ES-I3 (cell line): Measurements from ENCODE around the gene DDX27.
A peak's percentile ranks its signal among the peaks of the same experiment; 100 is the strongest.

Experiments used
- H3K36me3 ChIP-seq: 2 replicates; pipeline ENCODE4 v1.6.1; 2013; ENCODE audit warnings: mild to moderate bottlenecking, low read length, control low read depth, moderate library complexity; ENCODE audit not compliant: insufficient read depth
- H3K4me1 ChIP-seq: 2 replicates; pipeline ENCODE4 v1.6.1; 2013; ENCODE audit warnings: mild to moderate bottlenecking, control low read depth, low read length; ENCODE audit not compliant: insufficient read depth
- H3K9ac ChIP-seq: 2 replicates; pipeline ENCODE4 v1.6.1; 2013; ENCODE audit warnings: low read depth, mild to moderate bottlenecking, low read length, moderate library complexity
- H3K9me3 ChIP-seq: 2 replicates; pipeline ENCODE4 v1.6.1; 2013; ENCODE audit warnings: mild to moderate bottlenecking, low read length, moderate library complexity; ENCODE audit not compliant: control insufficient read depth, insufficient read depth

The DDX27 gene

DNA sequence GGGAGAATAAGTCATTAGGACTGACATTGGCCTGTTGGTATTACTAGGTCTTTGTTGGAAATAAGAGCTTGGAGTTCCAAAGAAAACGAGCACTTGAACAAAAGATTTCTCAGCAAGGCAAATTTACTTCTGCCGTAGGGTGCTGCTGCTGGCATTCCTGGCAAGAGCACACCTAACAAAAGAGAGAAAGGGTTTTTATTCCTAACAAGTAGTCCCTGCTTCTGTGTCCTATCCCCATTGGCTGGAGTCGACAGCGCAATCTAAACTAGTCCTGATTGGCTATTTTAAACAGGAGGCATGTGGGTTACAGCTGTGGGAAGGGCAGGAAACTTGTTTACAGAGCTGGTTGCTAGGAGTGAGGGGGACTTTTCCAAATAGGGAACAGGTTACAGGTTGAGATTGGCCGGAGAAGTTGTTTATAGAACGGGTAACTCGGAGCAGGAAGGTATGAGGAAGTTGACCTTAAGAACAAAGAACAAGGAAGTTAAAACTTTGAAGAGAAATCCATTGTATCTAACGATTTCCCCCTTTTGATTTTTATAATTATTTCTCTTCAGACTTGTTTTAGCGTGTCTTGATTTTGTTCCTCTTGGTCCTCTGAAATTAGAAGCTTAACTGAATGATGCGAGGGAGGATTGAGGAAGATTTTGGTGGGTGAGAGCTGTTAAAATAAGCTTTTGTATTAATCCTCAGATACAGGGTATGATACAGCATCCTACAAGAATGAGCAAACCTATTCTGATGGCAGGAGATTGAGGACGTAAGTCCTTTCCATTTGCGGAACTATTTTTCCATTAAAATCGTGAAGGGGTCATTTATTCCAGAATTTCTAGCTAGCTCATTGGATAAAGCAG, 62.1 kb downstream of the DDX27 start:
- Histone ChIP-seq H3K9me3 (peaks cover 3% of the 10 kb centered on the region; the same call in 1 of the 2 replicates), H3K4me1 (peaks cover 13% of the 10 kb centered on the region; the same call in 1 of the 2 replicates), H3K9ac (peak overlapping the region; percentile 95), H3K36me3 (peaks cover 72% of the 10 kb centered on the region)

DNA sequence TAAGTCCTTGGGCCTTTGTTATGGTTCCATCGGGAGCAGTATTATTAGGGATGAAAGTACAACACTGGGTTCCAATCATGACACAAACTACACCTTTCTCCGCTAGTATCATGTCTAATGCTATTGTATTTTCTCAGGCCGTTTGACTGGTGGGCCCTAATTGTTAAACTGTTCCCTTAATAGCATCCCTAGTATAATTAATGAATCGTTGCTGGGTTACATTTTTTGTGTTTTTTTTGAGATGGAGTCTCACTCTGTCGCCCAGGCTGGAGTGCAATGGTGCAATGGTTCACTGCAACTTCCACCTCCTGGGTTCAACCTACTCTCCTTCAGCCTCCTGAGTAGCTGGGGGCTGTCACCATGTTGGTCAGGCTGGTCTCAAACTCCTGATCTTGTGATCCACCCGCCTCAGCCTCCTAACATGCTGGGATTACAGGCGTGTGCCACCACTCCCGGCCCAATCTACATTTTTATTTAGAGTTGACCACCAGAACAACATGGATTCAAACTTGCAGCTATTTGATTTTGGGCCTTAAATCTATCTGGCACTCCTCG, 62.8 kb downstream of the DDX27 start:
- peak overlapping the region; percentile 95 for H3K9ac ChIP-seq
- peaks cover 9% of the 10 kb centered on the region; the same call in 1 of the 2 replicates for H3K9me3 ChIP-seq
- H3K36me3 ChIP-seq = peaks cover 79% of the 10 kb centered on the region
- peaks cover 20% of the 10 kb centered on the region for H3K4me1 ChIP-seq

DNA sequence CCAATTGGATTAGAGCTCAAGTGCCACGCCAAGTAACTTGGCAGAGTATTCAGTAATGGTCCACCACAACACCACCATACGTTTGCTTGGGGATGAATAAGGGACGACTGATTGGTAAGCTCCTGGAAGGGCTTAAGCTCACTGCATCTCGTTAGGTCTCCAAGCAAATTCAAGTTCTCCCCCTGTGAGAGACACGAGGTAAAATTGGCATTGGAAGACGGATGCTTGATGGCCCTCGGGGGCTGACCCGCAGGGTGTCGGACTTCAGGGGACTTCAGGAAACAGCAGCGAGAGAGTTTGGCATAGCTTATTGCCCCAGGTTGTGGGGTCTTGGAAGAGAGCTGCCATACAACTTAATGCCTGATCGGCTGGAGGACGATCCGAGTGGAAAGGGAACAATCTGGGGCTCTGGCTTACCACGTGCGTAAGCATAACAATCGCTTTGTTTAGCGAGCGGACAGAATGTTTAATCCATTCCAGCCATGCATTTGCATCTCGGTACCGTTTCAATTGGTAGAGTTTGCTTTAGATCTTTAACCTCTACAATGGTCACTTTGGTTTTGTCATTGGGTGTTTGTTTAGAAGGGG, 63.5 kb downstream of the DDX27 start:
- H3K4me1 ChIP-seq = peaks cover 26% of the 10 kb centered on the region
- H3K36me3 ChIP-seq = peaks cover 86% of the 10 kb centered on the region
- peak overlapping the region; percentile 95 for H3K9ac ChIP-seq
- peaks cover 9% of the 10 kb centered on the region; the same call in 1 of the 2 replicates for H3K9me3 ChIP-seq

DNA sequence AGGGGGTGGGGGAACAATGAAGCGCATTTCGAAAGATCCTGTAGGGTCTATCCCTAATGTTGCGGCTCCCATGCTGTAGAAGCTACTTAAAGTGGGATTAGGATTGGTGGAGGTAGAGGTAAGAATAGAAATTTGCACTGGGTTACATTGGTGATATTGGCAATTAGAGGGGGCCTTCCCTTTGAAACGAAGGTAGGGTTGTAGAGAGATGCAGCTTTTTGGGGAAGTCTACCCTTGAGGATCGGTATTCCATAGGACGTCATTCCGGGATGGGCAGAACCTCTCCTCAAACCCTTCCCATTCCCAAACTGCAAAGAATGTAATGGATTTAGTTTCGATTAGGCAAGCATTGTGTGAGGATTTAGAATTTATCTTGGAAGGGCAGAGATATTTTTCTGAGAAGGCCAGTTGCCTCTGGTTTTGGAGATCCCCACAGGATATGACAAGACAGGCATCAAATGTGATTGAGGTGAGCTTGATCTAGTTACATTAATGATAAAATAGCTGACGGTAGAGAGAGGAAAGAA, 64.0 kb downstream of the DDX27 start:
- peaks cover 9% of the 10 kb centered on the region; the same call in 1 of the 2 replicates for H3K9me3 ChIP-seq
- H3K36me3 ChIP-seq = peaks cover 92% of the 10 kb centered on the region
- H3K9ac ChIP-seq = peak overlapping the region; percentile 95
- H3K4me1 ChIP-seq = peaks cover 26% of the 10 kb centered on the region

DNA sequence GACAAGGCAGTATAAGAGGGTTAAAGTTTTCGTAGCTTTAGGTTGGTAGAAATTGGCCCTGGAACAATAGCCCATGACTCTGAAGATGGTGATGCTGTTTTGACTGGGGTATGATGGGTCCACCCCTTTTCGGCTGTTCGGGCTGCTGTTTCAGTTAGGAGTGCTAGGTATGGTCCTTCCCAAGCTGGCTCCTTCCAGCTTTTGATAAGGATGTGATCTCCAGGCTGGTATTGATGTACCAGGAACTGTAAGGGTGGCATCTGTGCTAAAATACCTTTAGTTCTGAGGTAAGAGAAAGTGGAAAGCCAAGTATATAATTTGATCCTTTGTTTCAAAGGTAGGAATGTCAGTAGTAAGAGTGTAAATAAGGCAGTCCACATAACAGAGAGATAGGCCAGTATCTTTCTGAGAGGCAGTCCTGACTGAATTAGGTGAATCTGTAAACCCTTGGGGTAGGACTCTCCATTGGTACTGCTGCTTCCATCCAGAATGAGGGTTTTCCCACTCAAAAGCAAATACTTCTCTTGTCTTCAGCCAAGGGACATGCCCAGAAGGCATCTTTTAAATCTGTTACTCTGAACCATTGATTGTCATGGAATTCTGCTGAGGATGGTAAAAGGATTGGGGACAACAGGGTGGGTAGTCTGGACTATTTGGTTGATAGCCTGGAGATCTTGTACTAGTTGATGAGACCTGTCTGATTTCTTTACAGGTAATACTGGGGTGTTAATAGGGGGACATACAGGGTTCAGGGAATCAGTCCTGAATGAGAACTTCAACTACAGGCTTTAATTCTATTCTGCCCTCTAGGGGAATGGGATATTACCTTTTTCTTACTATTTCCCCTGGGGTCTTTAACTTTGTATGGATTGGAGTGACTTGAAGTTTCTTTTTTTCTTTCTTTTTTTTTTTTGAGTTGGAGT, 64.7 kb downstream of the DDX27 start:
- peaks cover 9% of the 10 kb centered on the region; the same call in 1 of the 2 replicates for H3K9me3 ChIP-seq
- peaks cover 96% of the 10 kb centered on the region for H3K36me3 ChIP-seq
- H3K9ac ChIP-seq = peak overlapping the region; percentile 95
- H3K4me1 ChIP-seq = peaks cover 26% of the 10 kb centered on the region

DNA sequence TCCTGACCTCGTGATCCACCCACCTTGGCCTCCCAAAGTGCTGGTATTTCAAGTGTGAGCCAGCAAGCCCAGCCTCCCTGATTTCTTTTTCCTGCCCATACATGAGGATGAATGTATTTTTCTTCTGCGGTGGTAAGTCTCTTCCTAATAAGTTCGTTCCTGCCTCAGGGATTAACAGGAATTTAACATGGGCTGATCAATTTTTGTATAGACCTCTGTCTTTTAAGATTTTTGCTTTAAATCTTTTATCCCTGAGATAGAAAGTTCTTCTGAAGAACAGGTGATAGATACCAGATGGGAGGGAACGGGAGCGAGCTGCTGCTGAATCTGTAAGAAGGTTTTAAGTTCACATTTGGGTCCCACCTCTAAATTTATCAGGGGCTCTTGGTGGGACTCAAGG, 65.6 kb downstream of the DDX27 start:
- no peak overlapping the region; the same call in 1 of the 2 replicates for H3K9ac ChIP-seq
- H3K9me3 ChIP-seq = peaks cover 7% of the 10 kb centered on the region; the same call in 1 of the 2 replicates
- peaks cover 93% of the 10 kb centered on the region for H3K36me3 ChIP-seq
- peaks cover 26% of the 10 kb centered on the region for H3K4me1 ChIP-seq

DNA sequence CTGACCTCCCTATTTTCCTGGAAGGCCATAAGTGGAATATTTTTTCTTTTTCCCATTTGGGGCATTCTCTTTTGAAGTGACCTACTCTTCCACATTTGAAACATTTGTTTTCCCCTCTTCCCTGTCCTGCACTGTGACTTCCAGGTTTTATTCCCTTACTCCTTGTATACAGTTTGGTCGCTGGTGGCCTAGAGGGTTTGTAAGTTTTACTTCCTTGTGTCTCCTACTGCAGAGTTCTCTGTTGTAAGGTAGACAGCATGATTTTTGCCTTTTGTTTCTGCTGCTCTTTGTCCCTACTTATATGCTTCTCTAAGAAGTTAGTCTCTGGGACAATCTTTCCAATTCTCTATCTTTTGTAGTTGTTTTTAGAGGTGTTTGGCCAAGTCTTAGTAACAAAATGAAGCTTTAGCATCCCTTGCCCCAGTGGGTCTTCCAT, 66.0 kb downstream of the DDX27 start:
- Histone ChIP-seq H3K9ac (no peak overlapping the region; the same call in 1 of the 2 replicates), H3K36me3 (peaks cover 89% of the 10 kb centered on the region), H3K9me3 (peaks cover 6% of the 10 kb centered on the region; the same call in 1 of the 2 replicates)

DNA sequence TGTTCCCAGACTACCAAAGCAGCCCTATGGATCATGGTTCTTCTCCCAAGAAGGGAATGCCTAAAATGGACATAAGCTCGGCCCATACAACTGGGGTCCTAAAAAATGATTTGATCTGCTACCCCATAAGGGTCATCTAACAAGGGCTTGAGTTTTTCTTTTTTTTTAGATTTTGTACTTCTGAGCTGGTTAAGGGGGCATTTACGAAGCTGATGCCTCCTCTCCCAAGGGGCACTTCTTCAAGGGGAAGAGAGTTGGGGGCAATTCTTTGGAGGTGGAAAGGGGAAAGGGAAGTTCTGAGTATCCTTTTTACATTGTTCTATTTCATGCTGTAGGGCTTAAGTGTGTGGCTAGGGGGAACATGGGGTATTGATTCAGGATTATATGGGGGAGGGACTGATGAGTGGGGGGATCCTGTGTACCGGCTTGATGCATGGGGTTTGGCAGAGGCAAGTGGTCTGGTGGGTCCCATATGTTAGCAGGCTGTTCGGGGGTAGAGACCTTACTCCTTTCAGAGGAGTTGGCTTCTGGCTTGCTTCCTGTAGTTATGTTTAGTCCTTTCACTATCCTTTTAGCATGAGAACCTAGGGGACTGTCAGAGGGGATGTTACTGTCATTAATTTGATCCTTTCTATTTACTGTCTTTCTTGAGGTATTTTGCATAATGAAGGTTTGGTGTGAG, 66.7 kb downstream of the DDX27 start:
- H3K4me1 ChIP-seq = peaks cover 26% of the 10 kb centered on the region
- 0 out of 2 replicates have a peak, but pooled peaks cover 6% of the 10 kb centered on the region for H3K9me3 ChIP-seq
- H3K9ac ChIP-seq = no peak overlapping the region; the same call in 1 of the 2 replicates
- peaks cover 87% of the 10 kb centered on the region for H3K36me3 ChIP-seq

More for the DNA sequence above, 66.0 kb downstream of the DDX27 start:
- peaks cover 26% of the 10 kb centered on the region for H3K4me1 ChIP-seq

DNA sequence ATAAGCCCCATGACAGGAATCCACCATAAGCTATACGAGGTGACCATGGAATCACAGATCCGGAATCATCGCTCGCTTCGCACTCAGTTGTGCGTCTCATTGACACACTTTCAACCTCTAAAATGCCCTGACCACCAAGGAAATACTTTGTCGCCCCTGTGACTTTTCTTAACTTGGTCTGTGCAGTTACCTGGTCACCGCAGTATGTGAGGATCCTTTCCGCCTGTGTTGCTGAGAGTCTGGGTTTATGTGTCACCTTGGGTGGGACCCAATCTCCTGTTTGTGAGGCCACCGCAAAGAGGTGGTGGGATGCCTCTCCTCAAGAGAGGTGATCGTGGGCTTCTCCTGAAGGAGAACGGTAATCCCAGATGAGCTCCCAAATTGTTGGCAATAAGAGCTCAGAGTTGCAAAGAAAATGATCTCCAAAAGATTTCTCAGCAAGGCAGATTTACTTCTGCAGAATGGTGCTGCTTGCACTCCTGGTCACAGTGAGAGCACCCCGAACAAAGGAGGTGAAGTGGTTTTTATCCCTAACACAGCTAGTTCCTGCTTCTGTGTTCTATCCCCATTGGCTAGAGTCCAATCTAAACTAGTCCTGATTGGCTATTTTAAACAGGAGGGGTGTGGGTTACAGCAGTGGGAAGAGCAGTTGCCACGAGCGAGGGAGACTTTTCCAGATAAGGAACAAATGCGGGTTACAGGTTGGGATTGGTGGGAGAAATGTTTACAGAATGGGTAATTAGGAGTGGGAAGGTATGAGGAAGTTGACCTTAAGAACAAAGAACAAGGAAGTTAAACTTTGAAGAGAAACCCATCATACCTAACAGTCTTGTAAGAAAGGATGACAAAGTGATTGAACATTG, 67.7 kb downstream of the DDX27 start:
- peaks cover 78% of the 10 kb centered on the region for H3K36me3 ChIP-seq
- peaks cover 26% of the 10 kb centered on the region for H3K4me1 ChIP-seq
- 0 out of 2 replicates have a peak, but pooled peaks cover 6% of the 10 kb centered on the region for H3K9me3 ChIP-seq
- H3K9ac ChIP-seq = no peak overlapping the region

DNA sequence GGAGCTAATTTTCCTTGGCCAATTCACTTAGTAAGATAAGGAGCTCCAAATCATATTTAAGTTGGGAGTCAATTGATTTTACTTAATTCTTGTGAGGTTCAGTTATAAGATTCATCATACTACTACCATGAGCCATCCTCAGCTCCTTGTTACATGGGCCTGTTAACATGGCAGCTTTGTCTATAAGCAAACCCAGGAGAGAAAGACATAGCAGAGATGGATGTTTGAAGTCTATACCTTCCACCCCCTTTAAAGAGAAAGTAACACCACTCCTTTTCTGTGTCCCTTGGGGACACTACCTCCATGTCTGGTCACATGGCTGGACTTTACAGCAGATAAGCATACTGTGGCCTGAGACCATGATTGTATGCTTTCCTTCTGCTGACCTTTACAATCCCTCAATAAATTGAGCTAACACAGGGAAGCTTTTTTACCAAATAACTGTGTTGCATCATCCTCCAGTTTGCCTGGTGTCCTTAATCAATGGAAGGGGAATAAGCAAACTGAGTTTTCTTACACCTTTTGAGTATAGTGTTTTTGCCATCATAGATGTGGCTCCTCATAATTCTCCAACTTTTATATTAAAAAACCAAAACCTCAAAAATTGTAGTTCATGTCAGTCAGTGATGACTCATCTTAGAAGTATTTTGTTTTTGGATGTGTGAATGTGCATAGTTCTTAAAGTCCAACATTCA, 68.5 kb downstream of the DDX27 start:
- peaks cover 70% of the 10 kb centered on the region for H3K36me3 ChIP-seq
- H3K4me1 ChIP-seq = peaks cover 22% of the 10 kb centered on the region
- H3K9me3 ChIP-seq = 0 out of 2 replicates have a peak, but pooled peaks cover 6% of the 10 kb centered on the region
- no peak overlapping the region for H3K9ac ChIP-seq

DNA sequence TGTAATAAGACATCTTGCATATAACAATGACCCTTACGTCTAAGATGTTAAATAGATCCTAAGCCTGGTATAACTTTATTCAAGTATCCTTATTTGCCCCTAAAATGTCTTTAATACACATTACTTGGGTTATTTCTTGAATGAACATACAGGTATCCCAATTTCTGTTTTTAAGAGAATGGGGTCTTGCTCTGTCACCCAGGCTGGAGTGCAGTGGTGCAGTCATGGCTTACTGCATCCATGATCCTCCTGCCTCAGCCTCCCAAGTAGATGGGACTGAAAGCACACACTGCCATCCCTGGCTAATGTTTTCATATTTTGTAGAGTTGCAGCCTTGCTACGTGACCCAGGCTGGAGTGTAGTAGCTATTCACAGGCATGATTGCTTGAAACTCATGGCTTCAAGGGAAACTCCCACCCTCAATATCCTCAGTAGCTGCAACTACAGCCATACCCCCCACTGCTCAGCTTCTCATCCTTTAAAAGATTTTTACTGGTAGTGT, 69.1 kb downstream of the DDX27 start:
- Histone ChIP-seq H3K9me3 (0 out of 2 replicates have a peak, but pooled peaks cover 6% of the 10 kb centered on the region), H3K9ac (no peak overlapping the region), H3K4me1 (peaks cover 26% of the 10 kb centered on the region), H3K36me3 (peaks cover 64% of the 10 kb centered on the region)
